ENCODE data around the gene CDO1. TPM values are rescaled to one million over a fixed set of nuclear protein-coding genes. Genes with fewer than 3 reads are reported as not detected.
"Not testable (repeated sequence)": the region's sequence is repeated elsewhere in the genome, so short reads cannot be mapped to it uniquely, and the experiment has no call there.

Gene CDO1
- total and polyA plus RNA-seq, 4 donors, result 11.6 to 97.9 (median 60.8) TPM

DNA sequence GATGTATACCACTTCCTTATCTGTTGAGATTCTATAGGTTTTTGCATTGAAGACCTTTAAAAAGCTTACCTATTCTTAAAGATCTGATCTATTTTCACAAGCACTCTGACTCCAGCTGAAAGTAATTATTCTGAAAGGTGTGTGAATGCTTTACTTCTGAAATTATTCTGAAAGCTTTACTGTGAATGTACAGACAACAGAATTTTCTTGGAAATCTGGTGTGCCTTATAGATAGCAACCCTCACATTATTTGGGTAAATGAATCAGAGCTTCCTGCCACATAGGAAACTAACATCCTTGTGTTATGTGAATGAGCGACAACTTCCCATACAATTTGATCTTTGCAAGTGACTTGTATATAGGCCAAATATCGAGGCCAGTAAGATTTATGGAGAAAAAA, 6.5 kb downstream of the CDO1 start:
- H3K27me3 ChIP-seq (ENCODE audit: control insufficient read depth in 1 of 2, insufficient read depth in 2 of 2, low read length in 1 of 2), result no peaks in the 10 kb centered on the region
- DNase-seq (no peak), ATAC-seq (ENCODE audit: low FRiP score) (no peak)
- 65 to 70% methylated on average over 2 of the region's 2 CpGs for WGBS, 2 donors
- H3K4me1 ChIP-seq (ENCODE audit: control insufficient read depth in 1 of 2, insufficient read depth in 2 of 2, low read length in 2 of 2), result peaks cover 0 to 6% of the 10 kb centered on the region in 2 donors
- H3K36me3 ChIP-seq (ENCODE audit: control insufficient read depth in 1 of 2, insufficient read depth in 2 of 2, low read length in 1 of 2), result no peaks in the 10 kb centered on the region
- no peak overlapping the region for H3K4me3 ChIP-seq (ENCODE audit: low read length in 2 of 2)
- H3K27ac ChIP-seq (ENCODE audit: low read depth in 1 of 2, low read length in 2 of 2), result no peak overlapping the region
- H3K9me3 ChIP-seq (ENCODE audit: control insufficient read depth, low read length), result no peaks in the 10 kb centered on the region
- intact Hi-C loops (cut with DNase I), result loop anchor here in 1 of 2 donors (10.0 kb wide), 1 partner anchor 85 kb away; no protein-coding TSS in a partner anchor

DNA sequence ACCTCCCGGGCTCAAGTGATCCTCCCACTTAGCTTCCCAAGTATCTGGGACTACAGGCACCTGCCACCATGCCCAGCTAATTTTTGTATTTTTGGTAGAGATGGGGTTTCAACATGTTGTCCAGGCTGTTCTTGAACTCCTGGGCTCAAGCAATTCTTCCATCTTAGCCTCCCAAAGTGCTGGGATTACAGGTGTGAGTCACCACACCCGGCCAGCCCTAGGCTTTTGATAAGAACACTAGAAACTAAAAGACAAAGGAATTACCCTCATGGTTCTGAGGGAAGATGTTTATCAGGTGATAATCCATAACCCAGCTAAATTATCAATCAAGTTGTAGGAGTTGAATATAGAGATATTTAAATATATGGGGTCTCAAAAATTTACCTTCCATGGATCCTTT, 8.4 kb downstream of the CDO1 start:
- H3K27me3 ChIP-seq (ENCODE audit: control insufficient read depth in 1 of 2, insufficient read depth in 2 of 2, low read length in 1 of 2); H3K9me3 ChIP-seq (ENCODE audit: control insufficient read depth, low read length); H3K27ac ChIP-seq (ENCODE audit: low read depth in 1 of 2, low read length in 2 of 2); H3K4me1 ChIP-seq (ENCODE audit: control insufficient read depth in 1 of 2, insufficient read depth in 2 of 2, low read length in 2 of 2); intact Hi-C loops (cut with DNase I); H3K36me3 ChIP-seq (ENCODE audit: control insufficient read depth in 1 of 2, insufficient read depth in 2 of 2, low read length in 1 of 2); ATAC-seq (ENCODE audit: low FRiP score); H3K4me3 ChIP-seq (ENCODE audit: low read length in 2 of 2); DNase-seq: not testable (repeated sequence)
- WGBS, 2 donors, result 95% methylated on average over 2 of the region's 2 CpGs

DNA sequence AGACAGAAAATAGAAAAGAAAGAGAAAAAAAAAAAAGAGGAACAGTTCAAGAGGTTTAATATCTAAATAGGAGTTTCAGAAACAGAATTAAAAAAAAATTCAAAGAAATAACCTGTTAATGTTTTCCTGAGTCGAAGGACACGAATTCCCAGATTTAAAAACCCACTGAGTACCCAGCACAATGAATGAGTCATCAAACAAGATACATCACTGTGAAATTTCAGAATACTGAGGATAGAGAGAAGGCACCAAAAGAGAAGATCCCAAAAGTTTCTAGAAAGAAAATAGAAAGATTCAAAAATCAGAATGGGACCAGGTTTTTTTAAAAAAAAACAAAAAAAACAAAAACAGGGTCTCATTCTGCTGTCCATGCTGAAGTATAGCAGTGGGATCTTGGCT, 8.8 kb downstream of the CDO1 start:
- Histone ChIP-seq H3K4me3 (ENCODE audit: low read length in 2 of 2) (no peak overlapping the region), H3K9me3 (ENCODE audit: control insufficient read depth, low read length) (no peaks in the 10 kb centered on the region), H3K36me3 (ENCODE audit: control insufficient read depth in 1 of 2, insufficient read depth in 2 of 2, low read length in 1 of 2) (no peaks in the 10 kb centered on the region), H3K27ac (ENCODE audit: low read depth in 1 of 2, low read length in 2 of 2) (no peak overlapping the region), H3K27me3 (ENCODE audit: control insufficient read depth in 1 of 2, insufficient read depth in 2 of 2, low read length in 1 of 2) (no peaks in the 10 kb centered on the region), H3K4me1 (ENCODE audit: control insufficient read depth in 1 of 2, insufficient read depth in 2 of 2, low read length in 2 of 2) (no peaks in the 10 kb centered on the region)
- 92 to 96% methylated on average over 2 of the region's 2 CpGs for WGBS, 2 donors
- ATAC-seq (ENCODE audit: low FRiP score), result no peak
- no peak for DNase-seq
- intact Hi-C loops (cut with DNase I), result no loop called here

DNA sequence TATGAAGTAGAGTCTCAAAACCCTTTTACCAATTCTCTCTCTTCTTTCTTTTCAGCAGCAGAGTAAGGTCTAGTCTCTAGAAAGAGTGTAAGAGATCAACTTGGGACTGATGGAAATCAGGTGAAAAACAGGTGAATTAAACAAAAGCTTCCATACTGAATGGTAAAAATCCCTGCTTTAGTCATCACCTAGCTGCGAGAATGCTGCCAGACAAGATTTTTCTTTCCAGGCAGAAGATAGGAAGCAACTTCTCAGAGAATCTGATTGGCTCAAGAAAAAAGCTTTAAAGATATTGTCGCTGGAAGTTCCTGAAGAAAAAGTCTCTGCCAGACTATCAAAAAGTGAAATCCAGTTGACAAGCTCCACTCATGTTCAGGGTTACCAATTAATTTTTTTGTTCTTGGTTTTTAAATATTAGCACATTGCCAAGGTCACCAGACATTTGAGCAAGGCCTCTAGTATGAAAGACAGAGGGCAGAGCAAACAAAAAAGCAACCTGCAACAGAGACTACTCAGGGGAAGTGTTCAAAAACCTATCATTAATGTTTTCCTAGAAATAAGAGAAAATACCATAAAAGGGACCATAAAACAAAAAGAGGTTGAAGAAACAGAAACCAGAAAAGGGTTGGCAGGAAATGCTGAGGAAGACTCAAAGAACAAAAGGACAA, 9.3 kb downstream of the CDO1 start:
- Histone ChIP-seq H3K9me3 (ENCODE audit: control insufficient read depth, low read length) (no peaks in the 10 kb centered on the region), H3K27me3 (ENCODE audit: control insufficient read depth in 1 of 2, insufficient read depth in 2 of 2, low read length in 1 of 2) (no peaks in the 10 kb centered on the region), H3K36me3 (ENCODE audit: control insufficient read depth in 1 of 2, insufficient read depth in 2 of 2, low read length in 1 of 2) (peaks cover under 1 to 2% of the 10 kb centered on the region in 2 donors), H3K4me3 (ENCODE audit: low read length in 2 of 2) (no peak overlapping the region), H3K27ac (ENCODE audit: low read depth in 1 of 2, low read length in 2 of 2) (no peak overlapping the region), H3K4me1 (ENCODE audit: control insufficient read depth in 1 of 2, insufficient read depth in 2 of 2, low read length in 2 of 2) (no peaks in the 10 kb centered on the region)
- intact Hi-C loops (cut with DNase I), result no loop called here
- WGBS, 2 donors, result 88 to 89% methylated on average over 2 of the region's 2 CpGs
- DNase-seq (no peak), ATAC-seq (ENCODE audit: low FRiP score) (no peak)

DNA sequence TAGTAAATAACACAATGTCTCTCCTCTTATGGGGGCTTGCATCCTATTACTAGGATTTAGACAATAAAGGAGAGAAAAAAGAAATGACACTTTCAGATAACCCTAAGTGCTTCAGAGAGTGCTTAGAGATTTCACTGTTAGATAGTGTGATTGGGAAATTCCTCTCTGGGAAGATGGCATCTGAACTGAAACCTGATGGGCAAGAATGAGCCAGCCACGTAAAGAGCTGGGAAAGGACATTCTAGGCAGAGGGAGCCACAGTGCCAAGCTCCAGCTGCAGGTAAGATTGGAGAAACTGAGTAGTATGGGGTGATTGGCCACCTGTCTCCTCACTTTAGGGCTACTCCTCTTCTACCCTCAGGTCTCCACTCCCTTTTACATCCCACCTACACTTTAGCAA, 14.5 kb downstream of the CDO1 start:
- DNase-seq (no peak), ATAC-seq (ENCODE audit: low FRiP score) (no peak)
- WGBS, 2 donors, result 78 to 100% methylated on average over 1 of the region's 1 CpG
- Histone ChIP-seq H3K27ac (ENCODE audit: low read depth in 1 of 2, low read length in 2 of 2) (no peak overlapping the region), H3K27me3 (ENCODE audit: control insufficient read depth in 1 of 2, insufficient read depth in 2 of 2, low read length in 1 of 2) (no peaks in the 10 kb centered on the region), H3K9me3 (ENCODE audit: control insufficient read depth, low read length) (no peaks in the 10 kb centered on the region), H3K36me3 (ENCODE audit: control insufficient read depth in 1 of 2, insufficient read depth in 2 of 2, low read length in 1 of 2) (peaks cover 2% of the 10 kb centered on the region in 2 donors), H3K4me1 (ENCODE audit: control insufficient read depth in 1 of 2, insufficient read depth in 2 of 2, low read length in 2 of 2) (no peaks in the 10 kb centered on the region), H3K4me3 (ENCODE audit: low read length in 2 of 2) (no peak overlapping the region)
- intact Hi-C loops (cut with DNase I), result no loop called here

DNA sequence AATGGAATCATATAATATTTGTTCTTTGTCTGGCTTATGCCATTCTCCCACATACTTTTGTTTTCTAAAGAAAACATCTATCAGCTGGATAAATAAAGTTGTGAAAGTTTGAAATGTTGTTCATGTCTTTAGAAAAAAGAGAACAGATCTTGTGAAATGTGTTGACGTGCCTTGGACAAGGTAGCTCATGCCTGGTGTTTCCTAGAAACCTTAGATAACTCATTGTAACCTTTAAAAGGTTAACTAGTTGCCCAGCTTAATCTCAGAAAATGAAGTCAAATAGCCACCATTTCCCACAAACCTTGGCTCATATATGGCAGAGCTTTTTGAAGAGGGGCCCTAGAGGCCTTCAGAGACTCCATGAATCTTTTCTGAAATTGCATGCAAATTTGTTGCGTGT, 15.3 kb downstream of the CDO1 start:
- H3K27me3 ChIP-seq (ENCODE audit: control insufficient read depth in 1 of 2, insufficient read depth in 2 of 2, low read length in 1 of 2), result no peaks in the 10 kb centered on the region
- peaks cover 2% of the 10 kb centered on the region in 2 donors for H3K36me3 ChIP-seq (ENCODE audit: control insufficient read depth in 1 of 2, insufficient read depth in 2 of 2, low read length in 1 of 2)
- no peak overlapping the region for H3K4me3 ChIP-seq (ENCODE audit: low read length in 2 of 2)
- no peaks in the 10 kb centered on the region for H3K9me3 ChIP-seq (ENCODE audit: control insufficient read depth, low read length)
- no peaks in the 10 kb centered on the region for H3K4me1 ChIP-seq (ENCODE audit: control insufficient read depth in 1 of 2, insufficient read depth in 2 of 2, low read length in 2 of 2)
- DNase-seq, result no peak
- intact Hi-C loops (cut with DNase I), result no loop called here
- WGBS, 2 donors, result 95 to 96% methylated on average over 2 of the region's 2 CpGs
- H3K27ac ChIP-seq (ENCODE audit: low read depth in 1 of 2, low read length in 2 of 2), result no peak overlapping the region
- no peak for ATAC-seq (ENCODE audit: low FRiP score)

DNA sequence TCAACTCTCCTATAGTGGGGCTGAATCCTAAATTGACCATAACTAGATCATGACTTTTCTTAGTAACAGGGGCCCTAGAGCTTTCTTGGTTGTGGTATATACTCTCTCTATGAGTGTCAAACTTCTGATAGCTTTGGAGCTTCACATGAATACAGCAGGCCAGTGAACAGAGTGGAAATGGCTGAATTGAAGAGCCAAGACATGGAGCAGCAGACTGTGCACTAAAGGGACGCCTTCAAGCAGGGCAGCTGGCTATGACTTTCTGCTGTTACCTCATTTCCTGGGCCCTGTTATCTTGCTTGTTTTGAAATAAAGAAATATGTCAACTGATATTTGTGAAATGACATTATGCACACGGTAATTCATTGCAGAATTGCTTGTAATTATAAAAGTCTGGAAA, 16.4 kb downstream of the CDO1 start:
- Histone ChIP-seq H3K4me3 (ENCODE audit: low read length in 2 of 2) (no peak overlapping the region), H3K9me3 (ENCODE audit: control insufficient read depth, low read length) (no peaks in the 10 kb centered on the region), H3K36me3 (ENCODE audit: control insufficient read depth in 1 of 2, insufficient read depth in 2 of 2, low read length in 1 of 2) (peaks cover 2% of the 10 kb centered on the region in 2 donors), H3K4me1 (ENCODE audit: control insufficient read depth in 1 of 2, insufficient read depth in 2 of 2, low read length in 2 of 2) (no peaks in the 10 kb centered on the region), H3K27ac (ENCODE audit: low read depth in 1 of 2, low read length in 2 of 2) (no peak overlapping the region), H3K27me3 (ENCODE audit: control insufficient read depth in 1 of 2, insufficient read depth in 2 of 2, low read length in 1 of 2) (no peaks in the 10 kb centered on the region)
- DNase-seq (no peak), ATAC-seq (ENCODE audit: low FRiP score) (no peak)
- intact Hi-C loops (cut with DNase I), result no loop called here
- WGBS, 2 donors, result 77 to 80% methylated on average over 2 of the region's 2 CpGs

DNA sequence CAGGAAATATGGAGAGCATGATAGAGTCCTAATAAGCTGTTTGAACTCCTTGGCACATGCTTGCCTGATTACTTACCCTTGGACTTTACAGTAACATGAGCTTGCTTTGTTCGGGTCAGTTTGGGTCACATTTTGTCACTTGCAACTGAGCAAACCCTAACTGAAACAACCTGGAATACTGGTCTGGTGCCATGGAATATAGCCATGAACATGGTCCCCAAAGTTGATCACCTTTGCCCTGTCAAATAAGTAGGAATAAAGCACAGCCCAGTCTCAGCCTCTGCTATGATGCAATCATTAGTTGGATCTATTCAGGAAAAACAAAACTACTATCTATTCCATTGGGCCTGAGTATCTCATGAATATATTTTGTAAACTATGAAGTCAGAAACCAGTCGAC, 18.2 kb downstream of the CDO1 start:
- Histone ChIP-seq H3K27ac (ENCODE audit: low read depth in 1 of 2, low read length in 2 of 2) (no peak overlapping the region), H3K4me1 (ENCODE audit: control insufficient read depth in 1 of 2, insufficient read depth in 2 of 2, low read length in 2 of 2) (no peaks in the 10 kb centered on the region), H3K27me3 (ENCODE audit: control insufficient read depth in 1 of 2, insufficient read depth in 2 of 2, low read length in 1 of 2) (no peaks in the 10 kb centered on the region), H3K4me3 (ENCODE audit: low read length in 2 of 2) (no peak overlapping the region), H3K36me3 (ENCODE audit: control insufficient read depth in 1 of 2, insufficient read depth in 2 of 2, low read length in 1 of 2) (peaks cover 2% of the 10 kb centered on the region in 2 donors), H3K9me3 (ENCODE audit: control insufficient read depth, low read length) (no peaks in the 10 kb centered on the region)
- ATAC-seq (ENCODE audit: low FRiP score) (no peak), DNase-seq (no peak)
- intact Hi-C loops (cut with DNase I), result no loop called here
- WGBS, 2 donors, result 55 to 62% methylated on average over 2 of the region's 2 CpGs

DNA sequence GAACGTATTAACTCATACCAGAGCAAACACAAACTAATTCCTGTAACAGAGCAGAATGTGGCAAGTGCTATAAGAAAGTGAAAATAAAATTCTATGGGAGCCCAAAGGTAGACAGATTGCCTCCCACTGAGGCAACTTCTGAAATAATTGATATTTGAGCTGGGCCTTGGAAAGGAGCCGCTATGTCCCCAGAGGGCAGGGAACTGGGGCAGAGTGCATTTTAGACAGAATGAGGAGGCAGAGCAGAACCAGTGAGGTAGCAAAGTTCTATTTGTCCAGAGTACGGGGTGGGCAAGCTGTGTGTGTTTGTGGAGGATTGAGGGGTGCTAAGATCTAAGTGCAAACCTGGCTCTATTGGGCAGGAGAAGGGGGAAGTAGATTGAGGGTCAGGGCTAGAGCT, 19.8 kb downstream of the CDO1 start:
- Histone ChIP-seq H3K4me1 (ENCODE audit: control insufficient read depth in 1 of 2, insufficient read depth in 2 of 2, low read length in 2 of 2) (no peaks in the 10 kb centered on the region), H3K9me3 (ENCODE audit: control insufficient read depth, low read length) (no peaks in the 10 kb centered on the region), H3K27ac (ENCODE audit: low read depth in 1 of 2, low read length in 2 of 2) (no peak overlapping the region), H3K36me3 (ENCODE audit: control insufficient read depth in 1 of 2, insufficient read depth in 2 of 2, low read length in 1 of 2) (no peaks in the 10 kb centered on the region), H3K4me3 (ENCODE audit: low read length in 2 of 2) (no peak overlapping the region), H3K27me3 (ENCODE audit: control insufficient read depth in 1 of 2, insufficient read depth in 2 of 2, low read length in 1 of 2) (no peaks in the 10 kb centered on the region)
- no peak for DNase-seq
- no peak for ATAC-seq (ENCODE audit: low FRiP score)
- 90 to 92% methylated on average over 3 of the region's 3 CpGs for WGBS, 2 donors
- intact Hi-C loops (cut with DNase I), result no loop called here

Data from aorta (tissue), 5 donors.